Measurements from ENCODE around the gene TOMM34. TPM values are rescaled to one million over a fixed set of nuclear protein-coding genes. Genes with fewer than 3 reads are reported as not detected.

The TOMM34 gene
- total and polyA plus RNA-seq, 2 of the 13 experiments (the other 11 are each of a cell fraction or from before 2014, with no cell fraction given): 36.2 to 52.0 TPM

GRCh38 chr20:44960103-44960852 is at the start of gene TOMM34 (continued):
- TF ChIP-seq ZNF577 (CRISPR knock-in tag; IDR thresholded peaks at IDR 0.05; ENCODE audit: borderline replicate concordance, low read depth) (0 out of 2 replicates have a peak, but pooled peaks have one; percentile 44), ZNF12 (CRISPR knock-in tag; IDR thresholded peaks at IDR 0.05) (peak; percentile 67), ZNF546 (CRISPR knock-in tag; conservative IDR thresholded peaks at IDR 0.05) (peak; percentile 94; the same call in 1 of the 2 replicates), SMYD3 (CRISPR knock-in tag; IDR thresholded peaks at IDR 0.05) (peak; percentile 95; the same call in 1 of the 2 replicates), MAFK (conservative IDR thresholded peaks at IDR 0.05 in 1 of 2, IDR thresholded peaks at IDR 0.05 in 1 of 2; ENCODE audit: low read length in 2 of 2) (no peak), CEBPZ (IDR thresholded peaks at IDR 0.05; ENCODE audit: low read length) (no peak), HDAC6 (IDR thresholded peaks at IDR 0.05; ENCODE audit: low read depth, low read length) (no peak), ZMYM4 (CRISPR knock-in tag; IDR thresholded peaks at IDR 0.05) (peak; percentile 93), ZMYM3 (CRISPR knock-in tag; IDR thresholded peaks at IDR 0.05) (peak; percentile 30; the same call in 1 of the 2 replicates), HNRNPK (IDR thresholded peaks at IDR 0.05; ENCODE audit: low read depth, low read length, poor library complexity, severe bottlenecking) (peak; percentile 93), ZNF598 (CRISPR knock-in tag; IDR thresholded peaks at IDR 0.05; ENCODE audit: borderline replicate concordance) (peak; percentile 99), ZNF350 (CRISPR knock-in tag; IDR thresholded peaks at IDR 0.05; ENCODE audit: borderline replicate concordance, low read depth) (peak; percentile 98), SP1 (IDR thresholded peaks at IDR 0.05) (no peak), SP1 (CRISPR knock-in tag; IDR thresholded peaks at IDR 0.05) (peak; percentile 83), ATRX (CRISPR knock-in tag; IDR thresholded peaks at IDR 0.05; ENCODE audit: borderline replicate concordance) (no peak), HHEX (CRISPR knock-in tag; IDR thresholded peaks at IDR 0.05) (no peak), TCF7 (IDR thresholded peaks at IDR 0.05; ENCODE audit: low read depth) (no peak), ZNF367 (CRISPR knock-in tag; IDR thresholded peaks at IDR 0.05; ENCODE audit: borderline replicate concordance) (peak; percentile 76; the same call in 1 of the 2 replicates), ZNF501 (CRISPR knock-in tag; IDR thresholded peaks at IDR 0.05) (peak; percentile 96), ZNF670 (CRISPR knock-in tag; IDR thresholded peaks at IDR 0.05; ENCODE audit: borderline replicate concordance) (peak; percentile 84; the same call in 1 of the 2 replicates), THRA (CRISPR knock-in tag; IDR thresholded peaks at IDR 0.05; ENCODE audit: borderline replicate concordance) (peak; percentile 82), LBX2 (CRISPR knock-in tag; IDR thresholded peaks at IDR 0.05; ENCODE audit: borderline replicate concordance) (peak; percentile 98; the same call in 1 of the 2 replicates), RXRA (CRISPR knock-in tag; IDR thresholded peaks at IDR 0.05) (peak; percentile 85), ZNF34 (CRISPR knock-in tag; IDR thresholded peaks at IDR 0.05; ENCODE audit: borderline replicate concordance) (0 out of 2 replicates have a peak, but pooled peaks have one; percentile 66)
